Measurements from ENCODE around the gene RYR2. TPM values are rescaled to one million over a fixed set of nuclear protein-coding genes. Genes with fewer than 3 reads are reported as not detected.

RYR2 gene
- total and polyA plus RNA-seq, 2 donors: 7.2 to 16.8 TPM

DNA sequence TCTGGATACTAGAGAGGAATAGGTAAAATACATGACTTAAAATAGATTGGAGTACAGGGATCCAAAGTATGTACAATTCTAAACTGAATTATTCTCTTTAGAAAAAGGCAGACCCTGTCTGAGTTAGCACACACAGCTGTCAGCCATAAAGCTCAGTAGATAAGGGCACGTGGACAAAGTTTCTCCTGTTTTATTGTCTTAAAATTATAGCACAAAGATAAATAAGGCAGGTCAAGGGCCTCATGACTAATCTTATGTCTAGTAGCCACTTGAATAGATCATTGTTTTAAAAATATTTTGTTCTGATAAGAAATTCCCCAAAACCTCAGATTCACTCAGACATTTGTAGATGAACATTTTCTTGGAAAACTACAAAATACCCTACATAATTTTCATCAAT is 643.6 kb downstream of the RYR2 start:
- Histone ChIP-seq H3K4me3 (ENCODE audit: low read depth, low read length) (no peak overlapping the region), H3K4me1 (ENCODE audit: insufficient read depth) (no peaks in the 10 kb centered on the region), H3K36me3 (ENCODE audit: insufficient read depth) (no peaks in the 10 kb centered on the region), H3K27ac (ENCODE audit: low read depth) (no peak overlapping the region)
- DNase-seq (ENCODE audit: extremely low spot score): no peak
- WGBS: 22% methylated on average over 1 of the region's 1 CpG

DNA sequence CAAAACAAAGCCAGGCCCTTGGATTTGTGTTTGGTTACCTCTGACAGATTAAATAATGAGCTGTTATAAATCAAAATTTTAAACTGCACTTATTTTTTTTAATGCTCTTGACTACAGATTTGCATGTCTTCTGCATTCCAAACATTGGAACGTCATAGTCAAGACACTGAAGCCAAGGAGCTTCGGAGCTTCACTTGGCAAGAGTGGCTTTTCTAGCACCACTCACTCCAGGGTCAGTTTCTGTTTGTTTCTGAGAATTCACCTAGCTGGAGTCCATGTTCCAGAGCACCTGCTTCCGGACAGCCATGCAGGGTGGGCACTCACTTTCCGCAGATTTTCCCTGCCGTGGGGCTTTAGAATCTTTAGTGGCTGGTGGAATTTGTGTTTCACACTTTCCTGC is 645.8 kb downstream of the RYR2 start:
- no peaks in the 10 kb centered on the region for H3K4me1 ChIP-seq (ENCODE audit: insufficient read depth)
- 53% methylated on average over 5 of the region's 5 CpGs for WGBS
- no peak overlapping the region for H3K4me3 ChIP-seq (ENCODE audit: low read depth, low read length)
- no peak for DNase-seq (ENCODE audit: extremely low spot score)
- H3K36me3 ChIP-seq (ENCODE audit: insufficient read depth): no peaks in the 10 kb centered on the region
- H3K27ac ChIP-seq (ENCODE audit: low read depth): no peak overlapping the region

DNA sequence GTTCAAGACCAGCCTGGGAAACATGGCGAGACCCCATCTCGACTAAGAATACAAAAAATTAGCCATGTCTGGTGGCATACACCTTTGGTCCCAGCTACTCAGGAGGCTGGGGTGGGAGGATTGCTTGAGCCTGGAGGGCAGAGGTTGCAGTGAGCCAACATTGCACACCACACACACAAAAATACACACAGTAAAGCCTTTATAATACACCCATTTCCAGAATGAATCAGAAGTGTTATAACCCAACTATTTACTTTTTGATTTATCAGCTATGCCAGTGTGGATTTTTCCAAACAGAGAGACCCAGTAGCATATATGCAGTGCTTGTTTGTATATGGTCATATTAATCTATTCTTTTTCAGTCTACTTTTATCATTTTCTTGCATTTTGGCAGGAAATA is 648.7 kb downstream of the RYR2 start:
- Histone ChIP-seq H3K27ac (ENCODE audit: low read depth) (no peak overlapping the region), H3K36me3 (ENCODE audit: insufficient read depth) (no peaks in the 10 kb centered on the region), H3K4me1 (ENCODE audit: insufficient read depth) (no peaks in the 10 kb centered on the region), H3K4me3 (ENCODE audit: low read depth, low read length) (no peak overlapping the region)
- no peak for DNase-seq (ENCODE audit: extremely low spot score)
- 95% methylated on average over 2 of the region's 2 CpGs for WGBS

GRCh38 chr1:237692255-237692654 is 650.3 kb downstream of the RYR2 start:
- no peak overlapping the region for H3K27ac ChIP-seq (ENCODE audit: low read depth)
- WGBS: 69% methylated on average over 7 of the region's 7 CpGs
- DNase-seq (ENCODE audit: extremely low spot score): no peak
- no peak overlapping the region for H3K4me3 ChIP-seq (ENCODE audit: low read depth, low read length)
- H3K36me3 ChIP-seq (ENCODE audit: insufficient read depth): no peaks in the 10 kb centered on the region
- no peaks in the 10 kb centered on the region for H3K4me1 ChIP-seq (ENCODE audit: insufficient read depth)

DNA sequence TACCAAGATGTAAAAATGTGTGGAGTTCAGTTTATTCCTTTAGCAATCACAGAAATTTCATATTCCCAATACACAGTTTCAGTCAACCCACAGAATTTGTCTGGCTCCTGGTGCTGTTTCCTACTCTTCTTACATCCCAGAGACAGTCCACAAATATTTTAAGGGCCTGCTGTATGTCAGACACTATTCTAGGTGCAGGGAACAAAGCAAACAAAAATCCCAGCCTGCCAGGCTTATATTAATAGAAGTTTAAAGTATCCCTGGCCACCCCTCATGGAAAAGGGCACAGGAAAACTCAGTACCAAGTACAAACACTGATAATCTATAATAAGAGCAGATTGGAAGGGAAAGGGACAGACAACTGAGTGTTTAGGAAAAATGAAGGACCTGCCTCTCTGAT is 653.9 kb downstream of the RYR2 start:
- H3K36me3 ChIP-seq (ENCODE audit: insufficient read depth): no peaks in the 10 kb centered on the region
- no peaks in the 10 kb centered on the region for H3K4me1 ChIP-seq (ENCODE audit: insufficient read depth)
- H3K4me3 ChIP-seq (ENCODE audit: low read depth, low read length): no peak overlapping the region
- DNase-seq (ENCODE audit: extremely low spot score): no peak
- H3K27ac ChIP-seq (ENCODE audit: low read depth): no peak overlapping the region

GRCh38 chr1:237700181-237700580 is 658.2 kb downstream of the RYR2 start:
- no peaks in the 10 kb centered on the region for H3K4me1 ChIP-seq (ENCODE audit: insufficient read depth)
- H3K27ac ChIP-seq (ENCODE audit: low read depth): no peak overlapping the region
- H3K36me3 ChIP-seq (ENCODE audit: insufficient read depth): no peaks in the 10 kb centered on the region
- 77% methylated on average over 5 of the region's 5 CpGs for WGBS
- no peak overlapping the region for H3K4me3 ChIP-seq (ENCODE audit: low read depth, low read length)
- DNase-seq (ENCODE audit: extremely low spot score): no peak

DNA sequence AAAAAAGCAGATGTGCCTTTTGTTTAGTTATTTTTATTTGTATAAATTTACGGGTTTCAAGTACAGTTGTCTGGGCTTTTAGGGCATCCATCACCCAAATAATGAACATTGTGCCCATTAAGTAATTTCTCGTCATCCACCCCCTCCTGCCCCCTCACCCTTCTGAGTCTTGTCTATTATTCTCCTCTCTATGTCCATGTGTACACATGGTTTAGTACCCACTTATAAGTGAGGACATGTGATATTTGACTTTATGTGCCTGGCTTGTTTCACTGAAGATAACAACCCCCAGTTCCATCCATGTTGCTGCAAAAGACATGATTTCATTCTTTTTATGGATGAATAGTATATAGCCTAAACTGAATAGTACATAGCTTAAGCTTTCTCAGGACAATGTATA is 659.5 kb downstream of the RYR2 start:
- no peaks in the 10 kb centered on the region for H3K36me3 ChIP-seq (ENCODE audit: insufficient read depth)
- WGBS: 89% methylated on average over 2 of the region's 2 CpGs
- no peak overlapping the region for H3K4me3 ChIP-seq (ENCODE audit: low read depth, low read length)
- H3K27ac ChIP-seq (ENCODE audit: low read depth): no peak overlapping the region
- no peaks in the 10 kb centered on the region for H3K4me1 ChIP-seq (ENCODE audit: insufficient read depth)
- no peak for DNase-seq (ENCODE audit: extremely low spot score)

DNA sequence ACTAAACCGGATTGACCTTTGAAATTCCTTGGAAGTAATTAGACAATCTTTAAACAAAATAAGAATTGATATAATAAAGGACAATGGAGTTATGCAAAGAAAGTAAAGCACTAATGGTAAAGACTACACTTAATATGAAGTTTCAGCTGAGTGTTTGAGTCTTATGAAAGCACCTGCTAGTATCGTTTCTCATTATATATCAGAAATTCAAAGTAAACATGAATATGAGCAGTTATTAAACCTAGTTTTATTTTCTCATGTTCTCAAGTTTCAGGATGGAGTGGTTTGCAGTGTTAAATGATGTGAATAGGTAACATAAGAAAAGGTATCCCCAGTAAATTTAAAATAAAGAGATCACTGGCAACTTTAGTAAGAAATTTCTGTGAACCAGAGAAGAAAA is 660.2 kb downstream of the RYR2 start:
- no peaks in the 10 kb centered on the region for H3K36me3 ChIP-seq (ENCODE audit: insufficient read depth)
- 80% methylated on average over 2 of the region's 2 CpGs for WGBS
- no peak for DNase-seq (ENCODE audit: extremely low spot score)
- H3K4me3 ChIP-seq (ENCODE audit: low read depth, low read length): no peak overlapping the region
- no peaks in the 10 kb centered on the region for H3K4me1 ChIP-seq (ENCODE audit: insufficient read depth)
- H3K27ac ChIP-seq (ENCODE audit: low read depth): no peak overlapping the region

GRCh38 chr1:237705462-237705861 is 663.5 kb downstream of the RYR2 start:
- 82% methylated on average over 4 of the region's 4 CpGs for WGBS
- H3K4me3 ChIP-seq (ENCODE audit: low read depth, low read length): no peak overlapping the region
- no peak for DNase-seq (ENCODE audit: extremely low spot score)
- no peak overlapping the region for H3K27ac ChIP-seq (ENCODE audit: low read depth)
- H3K4me1 ChIP-seq (ENCODE audit: insufficient read depth): no peaks in the 10 kb centered on the region
- H3K36me3 ChIP-seq (ENCODE audit: insufficient read depth): no peaks in the 10 kb centered on the region

GRCh38 chr1:237709355-237709754 is 667.4 kb downstream of the RYR2 start:
- no peak overlapping the region for H3K27ac ChIP-seq (ENCODE audit: low read depth)
- H3K36me3 ChIP-seq (ENCODE audit: insufficient read depth): no peaks in the 10 kb centered on the region
- 88% methylated on average over 3 of the region's 3 CpGs for WGBS
- no peaks in the 10 kb centered on the region for H3K4me1 ChIP-seq (ENCODE audit: insufficient read depth)
- DNase-seq (ENCODE audit: extremely low spot score): no peak
- H3K4me3 ChIP-seq (ENCODE audit: low read depth, low read length): no peak overlapping the region

GRCh38 chr1:237711281-237711680 is 669.3 kb downstream of the RYR2 start:
- no peak overlapping the region for H3K4me3 ChIP-seq (ENCODE audit: low read depth, low read length)
- DNase-seq (ENCODE audit: extremely low spot score): no peak
- 89% methylated on average over 3 of the region's 3 CpGs for WGBS
- H3K36me3 ChIP-seq (ENCODE audit: insufficient read depth): no peaks in the 10 kb centered on the region
- H3K4me1 ChIP-seq (ENCODE audit: insufficient read depth): no peaks in the 10 kb centered on the region
- no peak overlapping the region for H3K27ac ChIP-seq (ENCODE audit: low read depth)

DNA sequence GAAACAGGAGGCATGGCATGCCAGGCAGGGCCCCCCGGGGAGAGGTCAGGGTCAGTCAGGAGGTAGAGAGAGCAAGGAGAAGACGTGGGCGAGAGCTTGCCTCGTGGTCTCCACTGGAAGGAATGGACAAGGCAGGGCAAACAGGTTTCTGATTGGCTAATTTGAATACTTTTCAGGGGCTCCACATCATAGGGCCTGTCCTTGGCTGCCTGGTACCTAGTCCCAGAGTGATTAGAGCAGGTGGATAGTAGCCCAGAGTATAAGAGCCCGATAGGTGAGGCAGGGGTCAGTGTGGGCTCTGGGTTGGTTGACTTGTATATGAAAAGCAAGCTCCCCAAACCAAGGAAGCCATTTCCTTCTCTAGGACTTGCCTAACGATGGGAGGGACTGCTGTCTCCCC is 670.1 kb downstream of the RYR2 start:
- Histone ChIP-seq H3K4me3 (ENCODE audit: low read depth, low read length) (no peak overlapping the region), H3K27ac (ENCODE audit: low read depth) (no peak overlapping the region), H3K36me3 (ENCODE audit: insufficient read depth) (no peaks in the 10 kb centered on the region), H3K4me1 (ENCODE audit: insufficient read depth) (no peaks in the 10 kb centered on the region)
- no peak for DNase-seq (ENCODE audit: extremely low spot score)
- WGBS: 73% methylated on average over 6 of the region's 6 CpGs

DNA sequence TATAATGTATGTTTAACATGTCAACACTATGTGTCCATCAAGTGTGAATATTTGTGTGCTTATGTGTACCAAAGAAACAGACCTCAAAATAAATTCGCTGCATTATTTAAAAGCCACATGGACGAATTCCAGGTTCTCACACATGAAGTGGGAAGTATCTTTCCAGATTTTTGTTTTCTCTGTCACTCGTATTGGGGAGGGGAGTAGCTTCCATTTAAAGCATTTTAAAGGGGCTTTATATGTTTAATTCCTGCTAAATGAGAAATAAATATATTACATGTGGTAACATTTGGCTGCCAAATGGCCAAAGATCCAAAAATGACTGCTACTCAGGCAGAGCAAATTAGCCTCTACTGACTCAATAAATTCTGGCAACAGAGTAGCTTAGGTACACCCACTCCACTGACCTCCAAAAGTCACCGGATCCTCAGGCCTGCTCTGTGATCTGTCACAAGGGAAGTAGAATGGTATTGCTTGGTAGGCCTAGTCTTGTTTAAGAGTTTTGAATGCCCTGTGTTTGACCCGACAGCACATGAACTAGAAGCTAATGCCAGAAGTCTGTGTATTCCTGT is 670.7 kb downstream of the RYR2 start:
- Histone ChIP-seq H3K4me3 (ENCODE audit: low read depth, low read length) (no peak overlapping the region), H3K4me1 (ENCODE audit: insufficient read depth) (no peaks in the 10 kb centered on the region), H3K36me3 (ENCODE audit: insufficient read depth) (no peaks in the 10 kb centered on the region), H3K27ac (ENCODE audit: low read depth) (no peak overlapping the region)
- 70% methylated on average over 5 of the region's 5 CpGs for WGBS
- DNase-seq (ENCODE audit: extremely low spot score): no peak

GRCh38 chr1:237713916-237714315 is 671.9 kb downstream of the RYR2 start:
- 71% methylated on average over 1 of the region's 1 CpG for WGBS
- H3K36me3 ChIP-seq (ENCODE audit: insufficient read depth): no peaks in the 10 kb centered on the region
- H3K4me1 ChIP-seq (ENCODE audit: insufficient read depth): no peaks in the 10 kb centered on the region
- no peak overlapping the region for H3K27ac ChIP-seq (ENCODE audit: low read depth)
- H3K4me3 ChIP-seq (ENCODE audit: low read depth, low read length): no peak overlapping the region
- no peak for DNase-seq (ENCODE audit: extremely low spot score)

- no peak for DNase-seq (ENCODE audit: extremely low spot score)
- Histone ChIP-seq H3K4me3 (ENCODE audit: low read depth, low read length) (no peak overlapping the region), H3K4me1 (ENCODE audit: insufficient read depth) (no peaks in the 10 kb centered on the region), H3K27ac (ENCODE audit: low read depth) (no peak overlapping the region), H3K36me3 (ENCODE audit: insufficient read depth) (no peaks in the 10 kb centered on the region)
- 70% methylated on average over 5 of the region's 5 CpGs for WGBS
Observed at GRCh38 chr1:237717106-237717505, 675.1 kb downstream of the RYR2 start.
